HCT116 (cell line): Measurements from ENCODE around the gene RNF180. TPM values are rescaled to one million over a fixed set of nuclear protein-coding genes. Genes with fewer than 3 reads are reported as not detected.

ENCODE experiments used
- ATAC-seq: fragments of 200-7000 bp; cut with Tn5 transposase; 2 replicates; pipeline ENCODE4 v1.9.1; 2020; ENCODE audit warnings: mild to moderate bottlenecking, moderate library complexity
- BruUV-seq: library from RNA; stranded (reverse); fragments of 400-500 nt; replicated peaks from 2 replicates; lab custom pipeline; 2021; lab: Mats Ljungman, UMichigan
- CTCF ChIA-PET: fragments of 300-600 bp; sonication (Branson Sonifier 250); formaldehyde crosslinking; loops from one replicate; lab custom pipeline; 2021; ENCODE audit warnings: antibody characterized with exemption; lab: Charles Lee
- POLR2A ChIA-PET: fragments of 300-600, 350-600 bp; sonication (Branson Sonifier 250); formaldehyde crosslinking; loops from one replicate; lab custom pipeline; 2021; ENCODE audit warnings: antibody characterized with exemption; lab: Charles Lee
- RAD21 ChIA-PET, 2 experiments: fragments of 300-600 bp; sonication (Branson Sonifier 250); formaldehyde crosslinking; loops; one replicate each; lab custom pipeline; 2023; ENCODE audit warnings: low total read pairs in 2 of 2; ENCODE audit not compliant: uncharacterized antibody in 2 of 2, unreplicated experiment in 2 of 2, low non-redundant PET in 1 of 2; lab: Charles Lee
- DNase-seq: peaks from one replicate; pipeline ENCODE4 v3.0.0-alpha.2; 2010; ENCODE audit warnings: low read depth, low spot score
- H2AFZ ChIP-seq: fragments of 200-600 bp; shearing (Covaris generic), sonication (generic); 2 replicates; pipeline ENCODE4 v1.6.1; 2017; ENCODE audit warnings: low read depth, mixed run types, mixed read lengths, antibody characterized with exemption, low read length; ENCODE audit not compliant: poor library complexity, severe bottlenecking
- H3K27ac ChIP-seq: 2 replicates; pipeline ENCODE4 v1.5.1; 2012; ENCODE audit warnings: low read depth, low read length
- H3K27me3 ChIP-seq: fragments of 200-600 bp; sonication (generic); 2 replicates; pipeline ENCODE4 v1.6.1; 2016; ENCODE audit warnings: mixed run types, low read length, mixed read lengths; ENCODE audit not compliant: insufficient read depth
- H3K36me3 ChIP-seq, 2 experiments: fragments of 200-500 bp in 1 of 2; fragments of 200-600 bp in 1 of 2; sonication (Bioruptor generic) in 1 of 2; sonication (generic) in 1 of 2; 2 replicates each; pipeline versions ENCODE4 v1.5.1 to v1.6.1; 2014 to 2016; ENCODE audit warnings: low read length in 2 of 2, inconsistent platforms in 1 of 2, mixed read lengths in 1 of 2, mixed run types in 1 of 2; ENCODE audit not compliant: insufficient read depth in 2 of 2, control insufficient read depth in 1 of 2
- H3K4me1 ChIP-seq, 2 experiments: fragments of 200-600 bp in 1 of 2; sonication (generic) in 1 of 2; 2 replicates each; pipeline versions ENCODE4 v1.5.1 to v1.6.1; 2012 to 2017; ENCODE audit warnings: low read length in 2 of 2, inconsistent platforms in 1 of 2, mild to moderate bottlenecking in 1 of 2, mixed read lengths in 1 of 2, mixed run types in 1 of 2, moderate library complexity in 1 of 2; ENCODE audit not compliant: insufficient read depth in 2 of 2, control insufficient read depth in 1 of 2
- H3K4me2 ChIP-seq: fragments of 200-600 bp; sonication (generic); 2 replicates; pipeline ENCODE4 v1.6.1; 2017; ENCODE audit warnings: mixed run types, low read length, mixed read lengths
- H3K4me3 ChIP-seq, 2 experiments: fragments of 200-600 bp in 1 of 2; sonication (generic) in 1 of 2; replicated peaks in 1 of 2; 2 replicates each; pipeline ENCODE4 v1.5.1; 2011 to 2016; ENCODE audit warnings: low read length in 2 of 2, control low read depth in 1 of 2, low read depth in 1 of 2, mild to moderate bottlenecking in 1 of 2, mixed read lengths in 1 of 2, mixed run types in 1 of 2
- H3K79me2 ChIP-seq: fragments of 200-600 bp; sonication (generic); 2 replicates; pipeline ENCODE4 v1.6.1; 2017; ENCODE audit warnings: mild to moderate bottlenecking, mixed run types, low read length, moderate library complexity, mixed read lengths; ENCODE audit not compliant: insufficient read depth
- H3K9ac ChIP-seq: fragments of 200-600 bp; sonication (generic); 2 replicates; pipeline ENCODE4 v1.6.1; 2016; ENCODE audit warnings: low read length, mixed read lengths
- H3K9me2 ChIP-seq: fragments of 200-600 bp; sonication (generic), shearing (Covaris generic); 2 replicates; pipeline ENCODE4 v1.6.1; 2017; ENCODE audit warnings: mixed run types, mild to moderate bottlenecking, moderate library complexity; ENCODE audit not compliant: insufficient read depth
- H3K9me3 ChIP-seq, 2 experiments: fragments of 200-500 bp in 1 of 2; fragments of 200-600 bp in 1 of 2; sonication (Bioruptor generic) in 1 of 2; sonication (generic) in 1 of 2; 2 replicates each; pipeline ENCODE4 v1.6.1; 2014 to 2017; ENCODE audit warnings: low read length in 2 of 2, mixed read lengths in 2 of 2, inconsistent platforms in 1 of 2, low read depth in 1 of 2, mild to moderate bottlenecking in 1 of 2, mixed run types in 1 of 2, moderate library complexity in 1 of 2; ENCODE audit not compliant: control insufficient read depth in 1 of 2, insufficient read depth in 1 of 2
- H4K20me1 ChIP-seq: fragments of 200-600 bp; sonication (generic), shearing (Covaris generic); 2 replicates; pipeline ENCODE4 v1.6.1; 2017; ENCODE audit warnings: mixed run types, mild to moderate bottlenecking, moderate library complexity; ENCODE audit not compliant: insufficient read depth
- ELF1 ChIP-seq: IDR thresholded peaks from 2 replicates; pipeline ENCODE4 v1.6.1; 2012; ENCODE audit warnings: low read depth, borderline replicate concordance
- EZH2 ChIP-seq: fragments of 200-600 bp; sonication (generic); IDR thresholded peaks from 2 replicates; pipeline ENCODE4 v1.6.1; 2017; ENCODE audit warnings: antibody characterized with exemption, mixed run types
- FOSL1 ChIP-seq: IDR thresholded peaks from 2 replicates; pipeline ENCODE4 v1.6.1; 2012; ENCODE audit warnings: low read depth
- POLR2A ChIP-seq: IDR thresholded peaks from 2 replicates; pipeline ENCODE4 v1.7.0; 2011; ENCODE audit warnings: borderline replicate concordance; ENCODE audit not compliant: insufficient read depth, insufficient read length; ENCODE audit errors: extremely low read depth
- POLR2AphosphoS5 ChIP-seq: IDR thresholded peaks from 2 replicates; pipeline ENCODE4 v1.6.1; 2011; ENCODE audit warnings: mild to moderate bottlenecking, low read depth, low read length, moderate library complexity
- RAD21 ChIP-seq: IDR thresholded peaks from 2 replicates; pipeline ENCODE4 v1.6.1; 2012; ENCODE audit warnings: low read depth, mild to moderate bottlenecking
- REST ChIP-seq: IDR thresholded peaks from 2 replicates; pipeline ENCODE4 v1.6.1; 2012; ENCODE audit warnings: low read depth
- SIN3A ChIP-seq: IDR thresholded peaks from 2 replicates; pipeline ENCODE4 v1.6.1; 2012; ENCODE audit warnings: low read depth
- SP1 ChIP-seq: IDR thresholded peaks from 2 replicates; pipeline ENCODE4 v1.6.1; 2012; ENCODE audit warnings: low read depth
- TCF7L2 ChIP-seq: IDR thresholded peaks from 2 replicates; pipeline ENCODE4 v1.7.0; 2011; ENCODE audit warnings: borderline replicate concordance, inconsistent platforms; ENCODE audit not compliant: insufficient read depth, insufficient read length; ENCODE audit errors: extremely low read depth
- ZBTB33 ChIP-seq: IDR thresholded peaks from 2 replicates; pipeline ENCODE4 v1.6.1; 2011; ENCODE audit warnings: mild to moderate bottlenecking, low read length, moderate library complexity; ENCODE audit not compliant: insufficient replicate concordance; ENCODE audit errors: extremely low read depth
- ZFX ChIP-seq: fragments of 450-650 bp; IDR thresholded peaks from 2 replicates; pipeline ENCODE4 v1.6.1; 2017
- intact Hi-C: fragments of 100-400 bp; cut with micrococcal nuclease; formaldehyde crosslinking; loops from 2 replicates; pipeline ENCODE4 v1.10.0; 2022
- total RNA-seq: library from RNA; stranded (reverse); gene quantifications from one replicate; pipeline ENCODE4 v1.2.1, GENCODE V29; 2021; ENCODE audit not compliant: unreplicated experiment

RNF180 gene
- total RNA-seq, 1 experiment from 2014 or later = not detected

- Histone ChIP-seq H3K4me1 (no peaks in the 10 kb centered on the region), H3K9me2 (no peaks in the 10 kb centered on the region), H3K36me3 (no peaks in the 10 kb centered on the region), H3K4me3 (no peak overlapping the region), H3K4me2 (no peak overlapping the region), H3K79me2 (no peaks in the 10 kb centered on the region), H3K27me3 (no peaks in the 10 kb centered on the region), H4K20me1 (no peaks in the 10 kb centered on the region), H3K9ac (no peak overlapping the region), H3K27ac (no peak overlapping the region), H2AFZ (no peak overlapping the region), H3K9me3 (no peaks in the 10 kb centered on the region)
- TF ChIP-seq ZFX = no peak
- no peak for TF ChIP-seq TCF7L2
- no peak for TF ChIP-seq SIN3A
- no peak for TF ChIP-seq FOSL1
- no peak for TF ChIP-seq SP1
- TF ChIP-seq RAD21 = no peak
- no peak for TF ChIP-seq POLR2A
- TF ChIP-seq POLR2AphosphoS5 = no peak
- no peak for TF ChIP-seq ZBTB33
- TF ChIP-seq REST = no peak
- no peak for TF ChIP-seq EZH2
- no peak for TF ChIP-seq ELF1
- RAD21 ChIA-PET = no interaction called here
- ATAC-seq (no peak), DNase-seq (no peak)
- intact Hi-C loops = no loop called here
- POLR2A ChIA-PET = no interaction called here
- BruUV-seq = no TSS peak
- CTCF ChIA-PET = no interaction called here
Observed at GRCh38 chr5:64213011-64213410, 47.4 kb downstream of the RNF180 start.
